GM23248 (cell line): ENCODE results near the gene RFTN1.

Experiments
- EZH2 ChIP-seq: fragments of 200-600 bp; sonication (generic); IDR thresholded peaks from 2 replicates; pipeline ENCODE4 v1.6.1; 2018; ENCODE audit warnings: antibody characterized with exemption, mild to moderate bottlenecking; ENCODE audit not compliant: insufficient read depth, poor library complexity, severe bottlenecking
- EZH2phosphoT487 ChIP-seq: fragments of 200-600 bp; sonication (generic); IDR thresholded peaks from 2 replicates; pipeline ENCODE4 v1.6.1; 2018; ENCODE audit warnings: antibody characterized with exemption, moderate library complexity, mild to moderate bottlenecking, low read depth; ENCODE audit not compliant: insufficient read depth

DNA sequence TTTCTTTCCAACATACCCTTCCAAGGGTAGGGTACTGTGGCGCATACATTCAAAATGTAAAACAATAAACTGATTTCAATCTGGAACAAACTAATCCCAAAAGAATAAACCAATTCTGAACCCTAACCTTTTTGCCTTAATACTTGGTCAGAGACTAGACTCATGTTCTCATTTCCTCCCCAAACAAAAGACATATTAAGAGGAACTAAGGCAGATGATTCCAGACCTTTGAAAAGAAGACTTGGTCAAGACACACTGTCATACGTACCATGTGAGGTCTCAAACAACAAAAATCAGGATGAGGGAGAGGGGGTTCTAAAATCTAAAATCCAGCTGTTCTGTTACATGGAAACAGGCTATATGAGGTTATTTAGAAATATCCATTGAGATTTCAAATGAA, 102.1 kb downstream of the RFTN1 start:
- TF ChIP-seq EZH2phosphoT487 (no peak), EZH2 (no peak)
